Measurements from ENCODE around the gene CTAG2. TPM values are rescaled to one million over a fixed set of nuclear protein-coding genes. Genes with fewer than 3 reads are reported as not detected.

The CTAG2 gene
- total RNA-seq, 1 experiment from 2014 or later, result not detected

Other genes starting within 250 kb of the CTAG2 start
- gene DNASE1L1, start 244.3 kb downstream of the CTAG2 start, total RNA-seq (2014; rRNA removed; shearing (Covaris generic)), result 30.9 and 41.8 TPM in 2 replicates
- 11.3 and 17.7 TPM in 2 replicates for gene TAFAZZIN, start 242.0 kb downstream of the CTAG2 start, total RNA-seq (2014; rRNA removed; shearing (Covaris generic))
- 62.4 and 67.8 TPM in 2 replicates for gene ATP6AP1, start 224.9 kb downstream of the CTAG2 start, total RNA-seq (2014; rRNA removed; shearing (Covaris generic))
- 178 and 208 TPM in 2 replicates for gene GDI1, start 216.4 kb downstream of the CTAG2 start, total RNA-seq (2014; rRNA removed; shearing (Covaris generic))
- 54.3 and 70.5 TPM in 2 replicates for gene FAM50A, start 209.4 kb downstream of the CTAG2 start, total RNA-seq (2014; rRNA removed; shearing (Covaris generic))
- gene PLXNA3, start 195.3 kb downstream of the CTAG2 start, total RNA-seq (2014; rRNA removed; shearing (Covaris generic)), result 0.32 and 0.47 TPM in 2 replicates
- gene LAGE3, start 174.3 kb downstream of the CTAG2 start, total RNA-seq (2014; rRNA removed; shearing (Covaris generic)), result 42.5 and 47.7 TPM in 2 replicates
- 23.7 and 39.1 TPM in 2 replicates for gene UBL4A, start 167.0 kb downstream of the CTAG2 start, total RNA-seq (2014; rRNA removed; shearing (Covaris generic))
- 10.1 and 19.9 TPM in 2 replicates for gene SLC10A3, start 162.9 kb downstream of the CTAG2 start, total RNA-seq (2014; rRNA removed; shearing (Covaris generic))
- 19.6 and 28.8 TPM in 2 replicates for gene FAM3A, start 137.3 kb downstream of the CTAG2 start, total RNA-seq (2014; rRNA removed; shearing (Covaris generic))
- gene G6PD, start 106.7 kb downstream of the CTAG2 start, total RNA-seq (2014; rRNA removed; shearing (Covaris generic)), result 32.6 and 52.7 TPM in 2 replicates
- 20.6 and 24.2 TPM in 2 replicates for gene IKBKG, start 106.0 kb downstream of the CTAG2 start, total RNA-seq (2014; rRNA removed; shearing (Covaris generic))
- not detected in 2 replicates for gene CTAG1A, start 68.4 kb downstream of the CTAG2 start, total RNA-seq (2014; rRNA removed; shearing (Covaris generic))
- not detected in 2 replicates for gene CTAG1B, start 34.3 kb downstream of the CTAG2 start, total RNA-seq (2014; rRNA removed; shearing (Covaris generic))
- gene GAB3, start 97.5 kb upstream of the CTAG2 start, total RNA-seq (2014; rRNA removed; shearing (Covaris generic)), result 0.95 and 0.97 TPM in 2 replicates
- 48.1 and 54.9 TPM in 2 replicates for gene DKC1, start 109.3 kb upstream of the CTAG2 start, total RNA-seq (2014; rRNA removed; shearing (Covaris generic))
- 26.5 and 40.1 TPM in 2 replicates for gene MPP1, start 151.9 kb upstream of the CTAG2 start, total RNA-seq (2014; rRNA removed; shearing (Covaris generic))
- not detected in 2 replicates for gene SMIM9, start 181.1 kb upstream of the CTAG2 start, total RNA-seq (2014; rRNA removed; shearing (Covaris generic))
- 0.89 and 1.5 TPM in 2 replicates for gene F8A1, start 232.8 kb upstream of the CTAG2 start, total RNA-seq (2014; rRNA removed; shearing (Covaris generic))